Measurements from ENCODE around the gene ZBTB42.
"Not testable (repeated sequence)": the region's sequence is repeated elsewhere in the genome, so short reads cannot be mapped to it uniquely, and the experiment has no call there.

Gene ZBTB42

DNA sequence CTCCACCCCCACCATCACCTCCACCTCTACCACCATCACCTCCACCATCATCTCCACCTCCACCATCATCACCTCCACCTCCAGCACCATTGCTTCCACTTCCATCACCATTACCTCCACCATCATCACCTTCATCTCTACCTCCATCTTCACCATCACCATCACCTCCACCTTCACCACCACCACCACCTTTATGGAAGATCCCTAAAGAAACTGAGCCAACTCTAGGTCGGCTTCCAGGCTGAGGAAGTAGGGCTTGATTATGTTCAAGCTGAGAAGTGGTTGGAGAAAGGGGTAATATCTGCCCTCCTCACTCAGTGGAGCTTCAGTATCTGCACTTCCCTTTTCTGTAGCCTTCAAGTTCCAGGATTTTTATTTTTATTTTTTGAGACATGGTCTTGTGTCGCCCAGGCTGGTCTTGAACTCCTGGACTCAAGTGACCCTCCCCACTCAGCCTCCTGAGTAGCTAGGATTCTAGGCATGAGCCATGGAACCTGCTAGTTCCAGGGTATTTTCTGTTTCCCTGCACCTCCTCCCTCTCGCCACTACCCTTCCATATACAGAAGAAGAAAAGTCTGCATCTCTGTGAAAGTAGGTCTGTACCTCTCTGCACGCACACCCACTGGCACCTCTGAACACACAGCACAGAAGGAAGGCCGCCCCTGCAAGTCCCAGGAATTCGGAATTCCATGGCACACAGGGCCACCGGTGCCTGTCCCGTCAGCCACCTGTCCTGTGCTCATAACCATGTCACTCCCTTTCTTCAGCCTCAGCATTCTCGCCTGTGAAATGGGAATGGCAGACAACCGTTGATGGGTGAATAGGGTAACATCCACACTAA is 5.9 kb downstream of the ZBTB42 start:
- no peak for DNase-seq (ENCODE audit: low read depth, low spot score)

DNA sequence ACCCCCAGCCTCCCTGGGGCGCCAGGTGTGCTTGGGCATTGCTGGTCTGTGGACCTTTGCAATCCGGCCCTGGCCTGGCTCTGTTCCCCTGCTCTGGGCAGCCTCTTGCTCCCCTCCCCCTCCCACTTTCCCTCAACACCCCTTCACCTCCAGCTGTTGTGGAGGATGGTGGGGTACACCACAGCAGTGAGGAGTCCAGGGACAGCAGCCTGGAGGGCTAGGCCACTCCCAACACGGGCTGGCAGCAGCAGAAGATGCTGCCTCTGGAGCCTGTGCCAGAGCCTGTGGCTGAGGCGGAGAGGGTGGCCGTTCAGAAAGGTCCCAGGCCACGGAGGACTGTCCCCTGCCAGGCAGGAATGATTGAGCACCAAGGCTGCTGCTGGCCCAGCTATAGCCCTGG is 7.6 kb downstream of the ZBTB42 start:
- no peak for DNase-seq (ENCODE audit: low read depth, low spot score)

DNA sequence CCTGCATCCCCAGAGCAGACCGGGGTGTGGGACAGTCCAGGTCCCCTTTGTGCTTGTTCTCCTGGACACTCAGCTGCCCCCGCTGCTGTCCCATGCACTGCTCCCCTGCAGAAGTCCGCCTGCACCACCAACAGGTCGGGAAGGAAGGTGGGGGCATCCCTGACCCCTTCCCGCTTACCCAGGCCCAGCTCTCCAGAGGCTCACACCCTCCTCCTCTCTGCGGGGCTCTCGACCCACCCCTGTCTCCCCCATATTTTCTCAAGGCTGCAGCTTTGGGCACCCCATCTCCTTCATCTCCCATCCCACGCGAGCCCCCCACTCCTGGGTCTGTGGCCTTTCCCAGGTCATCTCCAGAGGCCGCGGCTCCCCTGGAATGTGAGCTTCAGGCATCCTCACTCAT is 9.4 kb downstream of the ZBTB42 start:
- DNase-seq (ENCODE audit: low read depth, low spot score), result no peak

DNA sequence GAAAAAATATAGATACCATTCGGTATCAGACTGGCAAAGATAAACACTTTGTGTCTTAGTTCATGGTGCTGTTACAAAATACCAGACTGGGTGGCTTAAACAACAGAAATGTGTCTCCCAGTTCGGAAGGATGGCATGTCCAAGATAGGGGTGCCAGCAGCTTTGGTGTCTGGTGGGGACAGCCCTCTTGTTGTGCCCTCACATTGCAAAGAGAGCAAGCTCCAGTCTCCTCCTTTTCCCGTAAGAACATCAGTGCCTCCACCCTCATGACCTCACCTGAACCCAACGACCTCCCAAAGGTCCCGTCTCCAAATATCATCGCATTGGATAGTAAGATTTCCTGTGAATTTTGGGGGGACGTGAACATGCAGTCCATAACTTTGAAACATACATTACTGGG is 12.4 kb downstream of the ZBTB42 start:
- no peak for DNase-seq (ENCODE audit: low read depth, low spot score)

DNA sequence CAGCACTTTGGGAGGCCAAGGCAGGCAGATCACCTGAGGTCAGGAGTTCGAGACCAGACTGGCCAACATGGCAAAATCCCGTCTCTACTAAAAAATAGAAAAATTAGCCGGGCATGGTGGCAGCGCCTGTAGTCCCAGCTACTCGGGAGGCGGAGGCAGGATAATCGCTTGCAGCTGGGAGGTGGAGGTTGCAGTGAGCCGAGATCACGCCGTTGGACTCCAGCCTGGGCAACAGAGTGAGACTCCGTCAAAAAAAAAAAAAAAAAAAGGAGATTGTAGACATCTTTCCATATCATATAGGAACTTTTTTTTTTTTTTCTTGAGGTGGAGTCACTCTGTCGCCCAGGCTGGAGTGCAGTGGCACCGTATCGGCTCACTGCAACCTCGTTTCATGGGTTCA is 13.8 kb downstream of the ZBTB42 start:
- DNase-seq (ENCODE audit: low read depth, low spot score), result not testable (repeated sequence)

DNA sequence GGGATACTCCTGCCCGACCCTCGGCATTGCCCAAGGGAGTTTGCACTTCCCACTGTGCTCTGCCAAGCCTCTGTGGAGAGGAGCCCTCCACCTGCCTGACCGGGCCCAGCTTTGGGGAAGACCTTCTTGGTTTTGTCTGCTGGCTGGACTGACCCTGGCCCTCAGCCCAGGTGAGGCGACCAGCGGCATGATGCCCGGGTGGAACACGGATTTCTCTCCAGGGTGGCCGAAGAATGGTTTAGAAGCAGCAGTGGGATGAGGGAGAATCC is 15.6 kb downstream of the ZBTB42 start:
- no peak for DNase-seq (ENCODE audit: low read depth, low spot score)

DNA sequence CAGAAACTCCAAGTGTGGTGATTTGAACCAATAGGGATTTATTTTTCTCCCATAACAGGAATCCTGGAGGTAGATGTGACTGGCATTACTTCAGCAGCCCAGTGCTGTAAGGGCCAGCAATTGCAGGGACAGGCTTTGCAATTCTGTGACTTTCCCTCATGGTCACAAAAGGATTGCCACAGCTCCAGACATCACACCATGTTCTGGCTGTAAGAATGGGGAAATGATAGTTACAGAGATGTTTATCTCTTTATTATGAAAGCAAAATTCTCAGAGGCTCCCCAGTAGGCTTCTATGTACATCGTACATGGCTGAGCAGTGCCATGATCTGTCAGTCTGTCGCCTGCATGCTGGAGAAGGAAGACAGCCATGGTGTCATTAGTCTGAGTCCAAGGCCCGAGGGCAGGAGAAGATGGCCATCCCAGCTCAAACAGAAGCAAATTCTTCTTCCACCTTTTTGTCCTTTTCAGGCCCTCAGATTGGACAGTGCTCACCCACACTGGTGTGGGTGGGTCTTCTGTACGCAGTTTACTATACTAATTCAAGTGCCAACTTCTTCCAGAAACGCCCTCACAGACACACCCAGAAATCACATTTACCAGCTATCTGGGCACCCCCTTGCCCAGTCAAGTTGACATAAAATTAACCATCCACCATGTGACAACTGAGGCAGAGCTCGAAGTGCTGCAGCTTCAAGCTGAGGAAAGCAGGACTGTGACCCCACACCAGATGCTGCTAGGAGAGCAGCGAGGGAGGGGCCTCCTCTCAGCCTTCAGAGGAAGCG is 17.2 kb downstream of the ZBTB42 start:
- DNase-seq (ENCODE audit: low read depth, low spot score), result no peak

DNA sequence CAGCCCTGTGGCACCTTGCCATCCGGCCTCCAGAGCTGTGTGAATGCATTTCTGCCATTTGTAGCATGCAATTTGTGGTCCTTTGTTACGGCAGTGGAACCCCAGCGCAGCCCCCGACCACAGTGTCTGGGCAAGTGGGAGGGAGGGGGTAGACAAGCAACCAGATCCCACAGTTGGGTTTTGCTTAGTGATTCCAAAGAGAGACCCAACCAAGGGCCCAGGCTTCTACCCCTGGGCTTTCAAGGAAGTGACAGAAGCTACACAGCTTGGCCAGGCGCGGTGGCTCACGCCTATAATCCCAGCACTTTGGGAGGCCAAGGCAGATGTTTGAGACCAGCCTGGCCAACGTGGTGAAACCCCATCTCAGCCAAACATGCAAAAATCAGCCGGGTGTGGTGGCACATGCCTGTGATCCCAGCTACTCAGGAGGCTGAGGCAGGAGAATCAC is 17.8 kb downstream of the ZBTB42 start:
- no peak for DNase-seq (ENCODE audit: low read depth, low spot score)

DNA sequence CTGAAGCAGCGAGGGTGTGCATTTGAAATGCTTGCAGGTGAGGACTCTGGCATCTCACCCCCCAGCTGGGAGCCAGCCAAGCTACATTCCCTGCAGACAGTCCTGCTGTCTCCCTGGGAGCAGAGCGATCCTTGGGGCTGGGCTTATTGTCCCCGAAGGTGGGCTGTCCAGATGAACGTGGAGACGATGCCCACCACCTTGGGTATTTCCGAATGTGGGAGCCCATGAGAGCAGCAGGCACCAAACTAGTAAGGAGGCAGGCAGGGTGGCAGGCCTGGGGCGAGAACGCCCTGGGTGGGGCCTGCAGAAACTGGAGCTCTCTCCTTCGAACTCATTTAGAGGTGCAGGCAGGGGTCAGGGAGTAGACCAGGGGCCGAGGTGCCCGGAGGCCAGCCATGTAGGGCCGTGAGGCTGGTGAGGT is 18.5 kb downstream of the ZBTB42 start:
- DNase-seq (ENCODE audit: low read depth, low spot score), result no peak

DNA sequence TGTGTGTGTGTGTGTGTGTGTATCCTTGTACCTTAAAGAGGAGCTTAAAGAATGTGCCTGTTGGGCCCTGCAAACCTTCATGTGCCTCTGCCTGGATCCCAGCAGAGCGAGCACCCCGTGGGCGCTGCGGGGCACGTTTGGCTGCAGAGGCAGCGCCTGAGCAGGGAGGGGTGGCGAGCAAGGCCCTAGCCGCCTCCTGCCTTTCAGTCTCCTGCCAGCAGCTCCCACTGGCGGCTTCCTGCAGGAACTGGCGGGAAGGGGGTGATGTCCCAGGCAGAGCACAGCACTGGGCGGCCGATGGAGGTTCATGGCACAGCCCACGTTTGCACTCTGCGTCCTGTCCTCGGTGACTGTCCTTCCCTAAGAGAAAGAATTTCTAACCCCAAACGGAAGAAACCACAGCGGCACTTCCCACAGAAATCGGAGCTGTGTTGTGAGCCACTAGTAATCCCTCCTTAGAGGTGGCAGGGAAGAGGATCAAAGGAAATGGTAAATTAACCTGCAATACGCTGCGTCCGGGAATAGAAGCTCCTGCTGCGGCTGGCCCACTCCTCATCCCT is 19.8 kb downstream of the ZBTB42 start:
- DNase-seq (ENCODE audit: low read depth, low spot score), result no peak

DNA sequence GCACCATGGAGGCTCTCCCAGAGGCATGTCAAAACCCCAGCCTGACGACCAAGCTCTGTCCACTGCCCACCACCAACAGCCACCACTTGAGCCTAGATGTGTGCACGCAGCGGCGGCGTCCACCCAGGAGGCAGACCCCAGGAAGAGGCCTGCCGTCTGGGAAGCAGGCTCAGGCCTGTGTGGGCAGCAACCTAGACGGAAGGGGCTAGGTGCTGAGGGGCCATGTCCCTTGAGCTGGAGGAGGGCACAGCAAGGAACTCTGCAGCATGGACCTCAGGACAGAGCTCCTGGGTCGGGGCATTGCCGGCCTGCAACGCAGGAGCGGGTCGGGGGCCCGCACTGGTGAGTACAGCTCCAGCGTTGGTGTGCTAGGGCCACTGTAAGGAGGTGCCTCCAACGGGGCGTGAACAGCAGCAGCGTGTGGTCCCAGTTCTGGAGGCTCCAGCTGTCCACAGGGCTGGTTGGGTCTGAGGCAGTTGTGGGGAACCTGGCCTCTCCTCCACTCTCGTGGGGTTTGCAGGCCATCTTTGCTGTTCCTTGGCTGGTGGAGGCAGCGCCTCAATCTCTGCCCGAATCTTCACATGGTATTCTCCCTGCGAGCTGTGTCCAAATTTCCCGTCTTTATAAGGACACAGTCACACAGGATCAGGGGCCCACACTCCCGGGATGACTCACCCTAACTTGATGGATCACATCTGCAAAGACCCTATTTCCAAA is 20.5 kb downstream of the ZBTB42 start:
- no peak for DNase-seq (ENCODE audit: low read depth, low spot score)

DNA sequence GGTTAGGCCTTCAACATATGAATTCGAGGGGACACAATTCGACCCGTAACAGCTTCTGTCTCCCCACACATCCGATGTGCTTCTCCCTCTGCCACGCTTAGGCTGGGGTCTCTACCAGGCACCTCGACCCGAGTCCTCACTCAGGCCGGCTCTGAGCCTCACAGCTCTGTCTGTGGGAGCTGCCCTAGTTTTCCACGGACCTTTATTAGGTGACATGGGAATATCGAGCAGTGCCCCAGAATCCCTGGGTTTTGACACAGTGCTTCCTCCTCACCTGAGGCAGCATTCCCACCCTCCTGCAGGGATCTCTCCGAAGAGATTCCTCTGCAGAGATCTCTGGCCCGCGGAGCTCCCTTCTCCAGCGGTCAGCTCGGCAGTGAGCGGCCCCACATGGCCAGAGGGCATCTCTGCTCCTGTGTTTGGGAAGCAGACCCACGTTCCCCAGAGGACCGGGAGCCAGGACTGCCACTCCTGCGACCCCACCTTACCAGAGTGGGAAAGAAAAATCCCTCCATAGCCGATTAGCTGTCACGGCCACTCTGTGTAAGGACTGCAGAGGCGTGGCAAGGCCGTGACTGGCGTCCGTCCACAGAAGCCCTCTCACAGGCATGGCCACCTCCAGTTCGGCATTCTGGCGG is 21.2 kb downstream of the ZBTB42 start:
- DNase-seq (ENCODE audit: low read depth, low spot score), result no peak

DNA sequence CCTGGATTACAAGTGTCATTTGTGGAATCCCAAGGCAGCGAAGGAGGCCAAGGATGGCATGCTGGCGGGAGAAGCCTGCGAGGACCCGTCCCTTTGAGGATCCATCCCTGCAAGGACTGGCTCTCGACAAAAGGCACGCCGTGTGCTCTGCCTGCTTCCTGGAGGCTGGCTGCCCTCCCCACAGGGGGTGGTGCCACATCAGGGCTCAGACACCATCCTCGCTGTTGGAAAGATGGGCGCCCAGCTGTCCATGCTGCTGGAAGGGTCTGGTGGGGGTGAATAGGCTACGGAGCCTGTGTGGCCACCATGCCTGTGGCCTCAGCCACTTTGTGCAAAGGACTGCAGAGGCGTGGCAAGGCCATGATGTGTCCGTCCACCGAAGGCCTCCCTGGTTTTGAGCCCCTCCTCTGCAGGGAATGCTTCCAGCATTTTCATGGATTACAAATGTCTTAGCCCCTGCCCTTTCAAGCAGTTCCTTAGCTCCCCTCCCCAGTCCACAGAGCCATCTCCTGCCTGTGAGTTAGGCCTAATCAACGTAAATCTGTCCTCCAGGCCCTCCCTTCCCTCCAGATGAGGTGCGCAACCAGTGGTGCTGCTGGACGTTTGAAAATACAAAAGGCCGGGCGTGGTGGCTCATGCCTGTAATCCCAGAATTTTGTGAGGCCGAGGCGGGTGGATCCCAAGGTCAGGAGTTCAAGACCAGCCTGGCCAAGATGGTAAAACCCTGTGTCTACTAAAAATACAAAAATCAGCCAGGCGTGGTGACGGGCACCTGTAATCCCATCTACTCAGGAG is 22.1 kb downstream of the ZBTB42 start:
- DNase-seq (ENCODE audit: low read depth, low spot score), result no peak

DNA sequence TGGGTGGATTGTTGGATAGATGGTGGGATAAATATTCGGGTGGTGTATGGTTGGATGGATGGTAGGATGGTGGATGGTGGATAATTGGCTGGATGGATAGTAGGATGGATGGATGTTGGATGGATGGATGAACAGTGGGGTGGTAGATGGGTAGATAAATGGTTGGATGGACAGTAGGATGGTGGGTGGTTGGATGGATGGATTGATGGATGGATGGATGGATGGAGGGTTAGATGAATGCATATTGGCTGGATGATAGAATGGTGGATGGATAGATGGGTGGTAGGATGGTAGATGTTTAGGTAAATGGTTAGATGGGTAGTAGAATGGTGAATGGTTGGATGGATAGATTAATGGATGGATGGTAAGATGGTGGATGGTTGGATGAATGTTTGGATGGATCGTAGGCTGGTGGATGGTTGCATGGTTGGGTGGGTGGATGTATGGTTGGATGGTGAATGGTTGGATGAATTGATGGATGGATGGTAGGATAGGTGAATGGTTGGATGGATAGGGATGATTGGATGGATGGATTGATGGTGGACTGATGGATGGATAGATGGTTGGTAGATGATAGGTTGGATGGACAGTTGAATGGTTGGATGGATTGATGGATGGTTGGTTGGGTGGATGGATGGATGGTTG is 23.6 kb downstream of the ZBTB42 start:
- DNase-seq (ENCODE audit: low read depth, low spot score), result no peak

DNA sequence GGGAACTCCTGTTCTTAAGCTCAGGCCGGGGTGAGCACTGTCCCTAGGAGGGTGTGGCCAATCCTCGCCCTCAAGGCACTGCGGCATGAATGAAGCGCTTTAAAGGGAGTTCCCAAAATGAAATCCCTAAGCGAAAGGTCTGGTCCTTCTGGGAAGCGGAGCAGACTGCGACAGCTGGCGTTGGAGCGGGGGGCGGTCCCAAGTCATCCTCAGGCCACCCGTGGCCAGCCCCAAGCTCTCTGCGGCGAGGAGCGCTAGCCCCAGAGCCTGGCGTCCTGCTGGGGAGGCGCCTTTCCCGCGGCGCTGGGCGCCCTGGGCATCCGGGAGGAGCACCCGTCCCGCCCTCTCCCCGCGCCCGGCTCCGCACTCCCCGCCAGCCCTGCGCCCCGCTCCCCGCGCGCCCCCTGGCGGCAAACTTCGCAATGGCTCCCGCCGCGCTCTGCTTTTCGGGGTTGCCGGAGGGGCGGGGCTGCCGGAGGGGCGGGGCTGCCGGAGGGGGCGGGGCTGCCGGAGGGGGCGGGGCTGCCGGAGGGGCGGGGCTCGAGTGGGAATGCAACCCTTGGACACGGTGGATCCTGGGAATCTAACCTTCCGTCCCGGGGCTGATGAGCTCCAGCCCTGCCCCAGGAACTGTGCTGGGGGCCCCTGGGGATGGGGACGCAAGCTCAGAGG is 25.4 kb downstream of the ZBTB42 start:
- DNase-seq (ENCODE audit: low read depth, low spot score), result peak; percentile 86

DNA sequence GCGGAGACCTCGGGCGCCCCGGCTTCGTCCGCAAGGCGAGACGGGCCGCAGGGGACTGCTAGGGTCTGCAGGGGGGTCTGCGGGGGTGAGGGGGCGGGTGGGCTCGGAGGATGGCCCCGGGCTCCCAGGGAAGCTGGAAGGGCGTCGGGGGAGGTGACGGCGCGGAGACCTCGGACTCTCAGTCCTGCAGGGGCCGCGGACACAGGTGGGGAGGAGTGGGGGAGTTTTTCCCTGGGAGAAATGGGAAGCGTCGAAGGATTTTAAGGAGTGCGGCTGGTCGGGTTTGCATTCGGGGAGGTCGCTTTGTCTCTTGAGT is 25.9 kb downstream of the ZBTB42 start:
- no peak for DNase-seq (ENCODE audit: low read depth, low spot score)

DNA sequence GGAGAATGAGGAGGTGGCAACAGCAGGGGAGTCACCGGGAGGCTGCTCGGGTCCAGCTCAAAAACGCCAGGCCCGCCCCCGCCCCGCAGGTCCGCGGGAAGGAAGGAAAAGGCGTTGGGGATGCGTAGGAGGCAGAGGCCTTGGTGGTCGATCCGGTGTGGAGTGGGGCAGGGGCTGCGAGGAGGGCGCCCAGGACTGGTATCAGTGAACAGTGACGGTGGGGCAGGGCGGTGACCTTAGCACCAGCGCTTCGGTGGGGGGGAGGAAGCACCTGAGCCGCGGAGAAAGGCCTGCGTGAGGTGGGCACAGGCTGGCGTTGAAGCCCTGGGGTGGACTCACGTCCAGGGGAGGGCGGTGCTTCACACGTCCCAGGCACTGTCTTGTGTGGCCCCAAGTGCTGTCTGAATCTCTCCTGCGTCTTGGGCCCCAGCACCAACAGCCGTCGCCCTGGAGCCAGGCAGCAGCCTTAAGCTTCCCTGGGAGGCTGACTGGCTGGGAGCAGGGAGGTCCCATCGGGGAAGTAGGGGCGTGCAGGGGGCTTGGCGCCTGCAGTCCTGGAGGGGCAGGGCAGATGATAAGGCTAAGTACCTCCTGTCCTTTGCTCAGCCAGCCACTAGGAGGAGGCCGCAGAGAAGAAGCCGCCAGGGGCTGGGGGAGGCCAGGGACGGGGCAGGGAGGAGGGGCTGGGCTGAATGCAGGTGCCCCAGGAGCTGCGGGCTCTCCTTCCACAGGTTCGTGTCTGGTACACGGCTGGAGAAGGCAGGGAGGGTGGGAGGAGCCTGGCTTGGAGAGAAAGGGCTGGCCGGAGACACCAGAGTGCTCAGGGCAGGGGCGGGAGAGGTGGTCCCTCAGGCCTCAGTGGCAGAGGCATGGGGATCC is 26.5 kb downstream of the ZBTB42 start:
- peak; percentile 37 for DNase-seq (ENCODE audit: low read depth, low spot score)

DNA sequence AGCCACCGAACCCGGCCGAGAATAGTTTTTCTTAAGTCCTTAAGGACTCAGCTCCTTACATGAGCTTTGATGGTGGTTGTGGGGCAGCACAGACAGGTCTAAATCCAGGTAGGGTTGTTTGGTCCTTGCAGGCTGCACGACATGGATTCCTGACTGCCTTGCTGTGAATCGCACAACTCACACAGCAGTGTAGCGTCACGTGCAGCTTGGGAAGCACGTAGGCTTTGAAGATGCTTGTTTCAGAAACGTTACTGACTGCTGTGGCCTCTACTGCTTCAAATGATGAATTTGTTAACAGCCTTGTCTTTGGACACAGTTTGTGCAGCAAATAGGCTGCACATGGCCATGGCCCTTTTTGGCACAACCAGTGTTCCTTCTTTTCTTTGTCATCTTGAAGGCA is 29.9 kb downstream of the ZBTB42 start:
- DNase-seq (ENCODE audit: low read depth, low spot score), result no peak
